Measurements from ENCODE around the gene POFUT2. TPM values are rescaled to one million over a fixed set of nuclear protein-coding genes. Genes with fewer than 3 reads are reported as not detected.

Gene POFUT2
- total RNA-seq, 2 donors from 2014 or later, result 49.0 to 73.3 TPM

DNA sequence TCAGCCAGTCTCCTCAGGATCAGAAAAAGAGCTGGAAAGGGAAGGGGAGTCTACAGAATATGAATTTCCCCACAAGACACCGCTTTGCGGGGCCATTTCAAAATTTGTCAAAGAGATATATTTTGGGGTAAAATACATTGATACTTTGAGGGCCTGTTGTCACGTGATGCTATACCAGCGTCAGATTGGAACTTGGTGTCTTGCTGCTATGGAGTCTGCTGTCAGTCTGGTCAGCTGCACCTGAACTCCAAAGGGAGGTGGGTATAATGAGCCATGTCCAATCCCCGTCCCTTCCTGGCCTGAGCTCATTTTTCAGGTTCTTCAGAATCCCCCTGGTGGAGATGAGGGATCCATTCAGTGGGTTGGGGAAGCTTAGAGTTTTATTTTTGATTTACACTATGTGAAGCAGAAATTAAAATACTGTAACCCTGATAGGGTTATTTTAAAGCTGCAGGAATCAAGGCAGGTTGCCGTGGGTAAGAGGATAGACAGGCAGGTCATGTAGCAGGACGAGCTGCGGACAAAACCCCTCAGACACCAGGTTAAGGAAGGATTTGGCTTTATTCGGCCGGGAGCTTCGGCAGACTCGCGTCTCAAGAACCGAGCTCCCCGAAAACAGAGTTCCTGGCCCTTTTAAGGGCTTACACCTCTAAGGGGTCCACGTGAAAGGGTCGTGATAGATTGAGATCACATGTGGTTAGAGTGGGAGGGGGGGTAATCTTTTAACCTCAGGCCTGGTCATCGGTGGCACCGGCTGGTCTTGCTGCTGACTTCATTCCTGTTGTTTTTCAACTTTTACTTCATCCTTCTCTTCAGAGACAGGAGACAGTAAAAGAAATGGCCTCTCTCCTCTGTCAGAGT, 2.2 kb upstream of the POFUT2 start:
- Histone ChIP-seq H3K27ac (ENCODE audit: low read depth, low read length) (no peak overlapping the region), H3K4me3 (ENCODE audit: low read length) (no peak overlapping the region), H3K9me3 (ENCODE audit: control insufficient read depth, low read length) (no peaks in the 10 kb centered on the region), H3K27me3 (ENCODE audit: control insufficient read depth, insufficient read depth, low read length, poor library complexity, severe bottlenecking) (no peaks in the 10 kb centered on the region), H3K9ac (ENCODE audit: extremely low read depth, low read length, poor library complexity, severe bottlenecking) (no peak overlapping the region), H3K36me3 (ENCODE audit: control insufficient read depth, insufficient read depth, low read length) (peaks cover 22% of the 10 kb centered on the region), H3K4me1 (ENCODE audit: control insufficient read depth, insufficient read depth, low read length) (peaks cover 10% of the 10 kb centered on the region)
- Mint-ChIP-seq H3K36me3 (ENCODE audit: low read depth) (peaks cover 21% of the 10 kb centered on the region), H3K9me3 (no peaks in the 10 kb centered on the region), H3K4me1 (peaks cover 29% of the 10 kb centered on the region), H3K27me3 (ENCODE audit: insufficient read depth) (no peaks in the 10 kb centered on the region), H3K4me3 (peak overlapping the region; percentile 75), H3K27ac (no peak overlapping the region)
- peak; percentile 52 for DNase-seq
- TF ChIP-seq CTCF (conservative IDR thresholded peaks at IDR 0.05), result peak; percentile 65
- 95 to 97% methylated on average over 11 to 19 of the region's 19 CpGs for WGBS, 2 experiments (ENCODE audit: insufficient coverage in 1 of 2, insufficient read length in 1 of 2)

- peak overlapping the region; percentile 78 for H3K4me3 ChIP-seq (ENCODE audit: low read length)
- H3K27ac Mint-ChIP-seq, result no peak overlapping the region
- no peaks in the 10 kb centered on the region for H3K27me3 Mint-ChIP-seq (ENCODE audit: insufficient read depth)
- no peaks in the 10 kb centered on the region for H3K27me3 ChIP-seq (ENCODE audit: control insufficient read depth, insufficient read depth, low read length, poor library complexity, severe bottlenecking)
- no peak for DNase-seq
- peaks cover 28% of the 10 kb centered on the region for H3K36me3 Mint-ChIP-seq (ENCODE audit: low read depth)
- peak overlapping the region; percentile 75 for H3K4me3 Mint-ChIP-seq
- 88 to 94% methylated on average over 3 of the region's 3 CpGs for WGBS, 2 experiments (ENCODE audit: insufficient coverage in 1 of 2, insufficient read length in 1 of 2)
- TF ChIP-seq CTCF (conservative IDR thresholded peaks at IDR 0.05), result no peak
- H3K4me1 ChIP-seq (ENCODE audit: control insufficient read depth, insufficient read depth, low read length), result peaks cover 10% of the 10 kb centered on the region
- H3K9ac ChIP-seq (ENCODE audit: extremely low read depth, low read length, poor library complexity, severe bottlenecking), result peak overlapping the region; percentile 62
- H3K4me1 Mint-ChIP-seq, result peaks cover 24% of the 10 kb centered on the region
- peaks cover 30% of the 10 kb centered on the region for H3K36me3 ChIP-seq (ENCODE audit: control insufficient read depth, insufficient read depth, low read length)
- H3K9me3 Mint-ChIP-seq, result no peaks in the 10 kb centered on the region
- H3K9me3 ChIP-seq (ENCODE audit: control insufficient read depth, low read length), result no peaks in the 10 kb centered on the region
- no peak overlapping the region for H3K27ac ChIP-seq (ENCODE audit: low read depth, low read length)
These were observed 1.4 kb upstream of the POFUT2 start for GRCh38 chr21:45289134-45289533.

GRCh38 chr21:45288441-45288841, 746 bp upstream of the POFUT2 start:
- WGBS, 2 experiments (ENCODE audit: insufficient coverage in 1 of 2, insufficient read length in 1 of 2), result 0 to 22% methylated on average over 2 to 34 of the region's 34 CpGs
- Histone ChIP-seq H3K27ac (ENCODE audit: low read depth, low read length) (no peak overlapping the region), H3K9me3 (ENCODE audit: control insufficient read depth, low read length) (no peaks in the 10 kb centered on the region), H3K9ac (ENCODE audit: extremely low read depth, low read length, poor library complexity, severe bottlenecking) (peak overlapping the region; percentile 62), H3K36me3 (ENCODE audit: control insufficient read depth, insufficient read depth, low read length) (peaks cover 36% of the 10 kb centered on the region), H3K4me1 (ENCODE audit: control insufficient read depth, insufficient read depth, low read length) (peaks cover 10% of the 10 kb centered on the region), H3K27me3 (ENCODE audit: control insufficient read depth, insufficient read depth, low read length, poor library complexity, severe bottlenecking) (no peaks in the 10 kb centered on the region), H3K4me3 (ENCODE audit: low read length) (peak overlapping the region; percentile 78)
- H3K27me3 Mint-ChIP-seq (ENCODE audit: insufficient read depth), result no peaks in the 10 kb centered on the region
- no peaks in the 10 kb centered on the region for H3K9me3 Mint-ChIP-seq
- no peak overlapping the region for H3K27ac Mint-ChIP-seq
- H3K4me3 Mint-ChIP-seq, result peak overlapping the region; percentile 75
- no peak for TF ChIP-seq CTCF (conservative IDR thresholded peaks at IDR 0.05)
- peaks cover 23% of the 10 kb centered on the region for H3K4me1 Mint-ChIP-seq
- peaks cover 33% of the 10 kb centered on the region for H3K36me3 Mint-ChIP-seq (ENCODE audit: low read depth)
- DNase-seq, result peak; percentile 61

All from endodermal cell (in vitro differentiated cells).